ENCODE results near the gene UNC13D. TPM values are rescaled to one million over a fixed set of nuclear protein-coding genes. Genes with fewer than 3 reads are reported as not detected.

The UNC13D gene
- total RNA-seq, 2 donors from 2014 or later, result 25.9 to 35.0 TPM

DNA sequence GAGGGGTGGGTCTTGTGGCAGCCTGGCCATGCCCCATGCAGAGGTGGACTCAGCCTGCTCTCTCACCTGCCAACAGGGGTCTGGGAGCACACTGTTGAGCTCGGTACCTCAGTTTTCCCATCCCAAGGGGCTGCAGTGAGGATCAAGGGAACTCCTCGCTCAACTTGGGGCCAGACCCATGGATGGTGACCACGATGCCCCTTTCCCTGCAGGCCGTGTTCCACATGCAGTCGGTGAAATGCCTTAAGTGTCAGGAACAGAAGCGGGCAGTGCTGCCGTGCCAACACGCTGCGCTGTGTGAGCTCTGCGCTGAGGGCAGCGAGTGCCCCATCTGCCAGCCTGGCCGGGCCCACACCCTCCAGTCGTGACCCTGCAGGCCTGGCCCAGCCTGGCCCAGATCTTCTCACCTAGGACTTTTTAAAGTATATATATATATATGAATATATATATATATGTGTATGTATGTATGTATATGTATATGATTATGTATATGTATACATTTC lies 20.1 kb downstream of the UNC13D start:
- Histone ChIP-seq H3K36me3 (no peaks in the 10 kb centered on the region), H3K4me3 (no peak overlapping the region), H3K9me3 (no peaks in the 10 kb centered on the region), H3K27me3 (no peaks in the 10 kb centered on the region), H3K4me1 (peaks cover 4% of the 10 kb centered on the region), H3K27ac (no peak overlapping the region), H3K9ac (ENCODE audit: low read depth in 2 of 2, low read length in 2 of 2) (no peak overlapping the region)
- TF ChIP-seq, protein P1, sequence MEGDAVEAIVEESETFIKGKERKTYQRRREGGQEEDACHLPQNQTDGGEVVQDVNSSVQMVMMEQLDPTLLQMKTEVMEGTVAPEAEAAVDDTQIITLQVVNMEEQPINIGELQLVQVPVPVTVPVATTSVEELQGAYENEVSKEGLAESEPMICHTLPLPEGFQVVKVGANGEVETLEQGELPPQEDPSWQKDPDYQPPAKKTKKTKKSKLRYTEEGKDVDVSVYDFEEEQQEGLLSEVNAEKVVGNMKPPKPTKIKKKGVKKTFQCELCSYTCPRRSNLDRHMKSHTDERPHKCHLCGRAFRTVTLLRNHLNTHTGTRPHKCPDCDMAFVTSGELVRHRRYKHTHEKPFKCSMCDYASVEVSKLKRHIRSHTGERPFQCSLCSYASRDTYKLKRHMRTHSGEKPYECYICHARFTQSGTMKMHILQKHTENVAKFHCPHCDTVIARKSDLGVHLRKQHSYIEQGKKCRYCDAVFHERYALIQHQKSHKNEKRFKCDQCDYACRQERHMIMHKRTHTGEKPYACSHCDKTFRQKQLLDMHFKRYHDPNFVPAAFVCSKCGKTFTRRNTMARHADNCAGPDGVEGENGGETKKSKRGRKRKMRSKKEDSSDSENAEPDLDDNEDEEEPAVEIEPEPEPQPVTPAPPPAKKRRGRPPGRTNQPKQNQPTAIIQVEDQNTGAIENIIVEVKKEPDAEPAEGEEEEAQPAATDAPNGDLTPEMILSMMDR (IDR thresholded peaks at IDR 0.05), result no peak
- DNase-seq, result no peak
- intact Hi-C loops (cut with DNase I), result no loop called here

DNA sequence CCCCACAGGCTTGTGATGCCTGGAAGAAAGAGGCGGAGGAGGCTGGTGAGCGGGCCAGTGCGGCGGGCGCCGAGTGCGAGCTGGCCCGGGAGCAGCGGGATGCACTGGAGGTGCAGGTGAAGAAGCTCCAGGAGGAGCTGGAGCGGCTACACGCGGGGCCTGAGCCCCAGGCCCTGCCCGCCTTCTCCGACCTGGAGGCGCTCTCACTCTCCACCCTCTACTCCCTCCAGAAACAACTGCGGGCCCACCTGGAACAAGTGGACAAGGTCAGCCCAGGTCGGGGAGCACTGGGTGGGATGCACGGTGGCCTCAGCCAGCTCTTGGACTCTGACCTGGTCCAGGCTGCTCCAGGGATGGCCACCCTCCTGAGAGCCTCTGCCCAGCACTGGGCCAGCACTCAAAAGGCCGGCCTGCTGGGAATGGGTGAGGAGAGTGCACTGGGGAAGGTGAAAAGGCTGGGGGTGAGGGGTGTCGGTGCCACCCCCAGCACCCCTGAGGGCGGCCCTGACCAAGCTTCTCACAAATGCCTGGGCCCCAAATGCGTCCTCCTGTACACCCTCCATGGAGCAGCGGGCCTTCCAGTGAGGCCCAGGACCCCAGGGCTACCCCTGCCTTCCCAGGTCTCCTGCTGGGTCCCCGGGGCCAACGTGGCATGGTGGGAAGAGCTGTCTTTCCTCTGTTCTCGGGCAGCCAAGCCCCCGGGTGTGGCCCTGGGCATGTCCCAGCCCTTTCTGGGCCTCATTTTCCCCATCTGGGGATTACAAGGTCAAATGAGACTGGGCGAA lies 20.8 kb downstream of the UNC13D start:
- no peaks in the 10 kb centered on the region for H3K9me3 ChIP-seq
- no peak overlapping the region for H3K27ac ChIP-seq
- H3K4me1 ChIP-seq, result peaks cover 4% of the 10 kb centered on the region
- TF ChIP-seq, protein P1 (IDR thresholded peaks at IDR 0.05), result no peak
- intact Hi-C loops (cut with DNase I), result no loop called here
- no peak overlapping the region for H3K9ac ChIP-seq (ENCODE audit: low read depth in 2 of 2, low read length in 2 of 2)
- H3K36me3 ChIP-seq, result no peaks in the 10 kb centered on the region
- no peak for DNase-seq
- H3K27me3 ChIP-seq, result no peaks in the 10 kb centered on the region
- H3K4me3 ChIP-seq, result no peak overlapping the region

DNA sequence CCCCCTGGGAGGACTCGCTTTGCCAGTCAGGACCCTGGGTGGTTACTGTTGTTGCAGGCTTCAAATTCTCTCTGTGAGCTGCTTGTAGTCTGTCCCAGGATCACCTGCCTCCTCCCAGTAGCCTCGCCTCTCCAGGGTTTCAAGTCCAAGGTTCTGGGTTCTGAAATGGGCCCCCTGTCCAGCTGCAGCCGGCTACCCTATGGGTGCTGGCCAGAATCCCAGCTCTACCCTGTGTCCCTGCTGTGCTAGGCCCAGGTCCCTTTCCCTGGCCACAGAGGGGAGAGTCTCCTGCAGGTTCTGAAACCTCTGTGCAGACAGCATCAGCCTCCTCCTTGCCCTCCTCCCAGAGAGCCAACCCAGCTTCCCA lies 21.4 kb downstream of the UNC13D start:
- no peak overlapping the region for H3K9ac ChIP-seq (ENCODE audit: low read depth in 2 of 2, low read length in 2 of 2)
- intact Hi-C loops (cut with DNase I), result no loop called here
- H3K9me3 ChIP-seq, result no peaks in the 10 kb centered on the region
- H3K27me3 ChIP-seq, result no peaks in the 10 kb centered on the region
- no peak overlapping the region for H3K4me3 ChIP-seq
- no peaks in the 10 kb centered on the region for H3K36me3 ChIP-seq
- no peak for DNase-seq
- no peak overlapping the region for H3K27ac ChIP-seq
- TF ChIP-seq, protein P1 (IDR thresholded peaks at IDR 0.05), result no peak
- H3K4me1 ChIP-seq, result peaks cover under 1% of the 10 kb centered on the region

DNA sequence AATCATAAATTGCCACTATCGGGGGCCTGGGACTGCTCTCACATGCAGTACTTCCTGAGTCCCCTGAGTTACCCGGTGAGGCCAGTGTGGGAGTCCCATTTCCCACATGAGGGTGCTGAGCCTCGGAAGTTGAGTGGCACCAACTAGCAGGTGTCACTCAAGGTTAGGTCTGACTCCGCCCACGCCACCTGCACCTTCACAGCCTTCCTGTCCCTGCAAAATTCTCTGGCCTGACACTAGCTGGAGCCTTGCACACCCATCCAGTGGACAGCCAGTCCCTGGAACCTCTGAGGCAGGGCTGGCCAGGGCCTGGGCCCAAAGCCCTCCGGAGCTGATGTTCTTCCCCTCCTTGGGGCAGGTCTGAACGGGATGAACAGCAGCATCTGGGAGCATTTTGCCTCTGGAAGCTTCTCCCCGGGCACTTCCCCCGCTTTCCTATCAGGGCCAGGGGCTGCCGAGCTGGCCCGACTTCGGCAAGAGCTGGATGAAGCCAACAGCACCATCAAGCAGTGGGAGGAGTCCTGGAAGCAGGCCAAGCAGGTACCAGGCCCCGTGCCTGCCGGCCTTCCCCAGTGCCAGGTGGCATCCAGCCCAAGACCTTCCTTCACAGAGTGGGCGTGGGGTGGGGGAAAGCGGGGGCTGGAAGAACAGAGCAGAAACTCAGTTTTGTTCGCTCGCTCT lies 21.9 kb downstream of the UNC13D start:
- Histone ChIP-seq H3K27me3 (no peaks in the 10 kb centered on the region), H3K27ac (no peak overlapping the region), H3K9me3 (no peaks in the 10 kb centered on the region), H3K4me3 (no peak overlapping the region), H3K9ac (ENCODE audit: low read depth in 2 of 2, low read length in 2 of 2) (no peak overlapping the region), H3K4me1 (no peaks in the 10 kb centered on the region), H3K36me3 (no peaks in the 10 kb centered on the region)
- TF ChIP-seq, protein P1 (IDR thresholded peaks at IDR 0.05), result no peak
- peak; percentile 56 for DNase-seq
- intact Hi-C loops (cut with DNase I), result no loop called here

DNA sequence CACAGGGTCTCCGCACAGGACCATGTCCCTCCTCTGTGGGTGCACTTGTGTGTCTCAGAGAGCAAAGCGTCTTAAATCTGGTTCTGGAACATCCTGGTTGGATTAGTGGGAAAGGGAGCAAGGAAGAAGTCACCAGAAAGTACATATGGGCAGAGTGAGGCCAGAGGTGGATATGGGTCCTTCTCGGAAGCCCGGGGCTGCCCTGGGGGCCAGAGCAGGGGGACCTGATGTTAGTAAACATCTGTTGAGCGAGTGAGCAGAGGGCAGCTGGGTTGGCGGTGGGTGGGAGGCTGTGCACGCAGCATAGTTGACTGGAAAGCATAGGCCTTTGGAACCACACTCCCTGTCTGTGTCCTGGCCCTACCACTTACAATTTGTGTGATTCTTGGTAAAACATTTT lies 22.7 kb downstream of the UNC13D start:
- TF ChIP-seq, protein P1 (IDR thresholded peaks at IDR 0.05), result no peak
- H3K27ac ChIP-seq, result no peak overlapping the region
- DNase-seq, result no peak
- H3K36me3 ChIP-seq, result no peaks in the 10 kb centered on the region
- no peaks in the 10 kb centered on the region for H3K4me1 ChIP-seq
- H3K9ac ChIP-seq (ENCODE audit: low read depth in 2 of 2, low read length in 2 of 2), result no peak overlapping the region
- no peaks in the 10 kb centered on the region for H3K9me3 ChIP-seq
- H3K27me3 ChIP-seq, result no peaks in the 10 kb centered on the region
- H3K4me3 ChIP-seq, result no peak overlapping the region
- intact Hi-C loops (cut with DNase I), result no loop called here

Data from colonic mucosa (tissue), 4 donors.